GM18526 (cell line): Measurements from ENCODE around the gene PTPN23.

Source experiments
- POLR2A ChIP-seq: IDR thresholded peaks from 3 replicates; pipeline ENCODE4 v1.6.1; 2011; ENCODE audit not compliant: insufficient read length; ENCODE audit errors: extremely low read depth

Gene PTPN23

DNA sequence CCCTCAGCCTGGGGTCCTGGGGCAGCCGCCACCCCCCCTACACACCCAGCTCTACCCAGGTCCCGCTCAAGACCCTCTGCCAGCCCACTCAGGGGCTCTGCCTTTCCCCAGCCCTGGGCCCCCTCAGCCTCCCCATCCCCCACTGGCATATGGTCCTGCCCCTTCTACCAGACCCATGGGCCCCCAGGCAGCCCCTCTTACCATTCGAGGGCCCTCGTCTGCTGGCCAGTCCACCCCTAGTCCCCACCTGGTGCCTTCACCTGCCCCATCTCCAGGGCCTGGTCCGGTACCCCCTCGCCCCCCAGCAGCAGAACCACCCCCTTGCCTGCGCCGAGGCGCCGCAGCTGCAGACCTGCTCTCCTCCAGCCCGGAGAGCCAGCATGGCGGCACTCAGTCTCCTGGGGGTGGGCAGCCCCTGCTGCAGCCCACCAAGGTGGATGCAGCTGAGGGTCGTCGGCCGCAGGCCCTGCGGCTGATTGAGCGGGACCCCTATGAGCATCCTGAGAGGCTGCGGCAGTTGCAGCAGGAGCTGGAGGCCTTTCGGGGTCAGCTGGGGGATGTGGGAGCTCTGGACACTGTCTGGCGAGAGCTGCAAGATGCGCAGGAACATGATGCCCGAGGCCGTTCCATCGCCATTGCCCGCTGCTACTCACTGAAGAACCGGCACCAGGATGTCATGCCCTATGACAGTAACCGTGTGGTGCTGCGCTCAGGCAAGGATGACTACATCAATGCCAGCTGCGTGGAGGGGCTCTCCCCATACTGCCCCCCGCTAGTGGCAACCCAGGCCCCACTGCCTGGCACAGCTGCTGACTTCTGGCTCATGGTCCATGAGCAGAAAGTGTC is 30.2 kb downstream of the PTPN23 start:
- TF ChIP-seq POLR2A: no peak

DNA sequence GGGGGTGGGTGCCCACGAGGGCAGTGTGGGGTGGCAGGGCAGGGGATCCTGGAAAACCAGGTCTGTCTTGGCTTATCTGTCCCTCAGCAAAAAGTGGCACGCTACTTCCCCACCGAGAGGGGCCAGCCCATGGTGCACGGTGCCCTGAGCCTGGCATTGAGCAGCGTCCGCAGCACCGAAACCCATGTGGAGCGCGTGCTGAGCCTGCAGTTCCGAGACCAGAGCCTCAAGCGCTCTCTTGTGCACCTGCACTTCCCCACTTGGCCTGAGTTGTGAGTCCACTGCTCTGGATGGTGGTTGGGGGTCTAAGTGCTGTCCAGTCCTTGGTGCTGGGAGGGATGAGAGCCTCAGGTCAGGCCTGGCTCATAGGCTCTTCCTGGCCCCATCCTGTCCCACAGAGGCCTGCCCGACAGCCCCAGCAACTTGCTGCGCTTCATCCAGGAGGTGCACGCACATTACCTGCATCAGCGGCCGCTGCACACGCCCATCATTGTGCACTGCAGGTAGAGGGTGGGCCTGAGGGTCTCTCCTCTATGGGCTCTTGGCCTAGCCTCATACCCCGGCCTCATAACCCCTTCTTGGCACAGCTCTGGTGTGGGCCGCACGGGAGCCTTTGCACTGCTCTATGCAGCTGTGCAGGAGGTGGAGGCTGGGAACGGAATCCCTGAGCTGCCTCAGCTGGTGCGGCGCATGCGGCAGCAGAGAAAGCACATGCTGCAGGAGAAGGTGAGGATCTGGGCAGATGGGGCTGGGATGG is 31.1 kb downstream of the PTPN23 start:
- TF ChIP-seq POLR2A: no peak

DNA sequence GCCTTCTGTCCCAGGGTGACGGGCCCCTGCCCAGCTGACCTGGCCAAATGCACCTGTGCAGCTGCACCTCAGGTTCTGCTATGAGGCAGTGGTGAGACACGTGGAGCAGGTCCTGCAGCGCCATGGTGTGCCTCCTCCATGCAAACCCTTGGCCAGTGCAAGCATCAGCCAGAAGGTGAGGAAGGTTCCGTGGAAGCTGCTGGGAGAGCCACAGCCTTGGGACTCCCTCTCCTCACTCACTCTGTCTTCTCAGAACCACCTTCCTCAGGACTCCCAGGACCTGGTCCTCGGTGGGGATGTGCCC is 31.6 kb downstream of the PTPN23 start:
- TF ChIP-seq POLR2A: no peak

DNA sequence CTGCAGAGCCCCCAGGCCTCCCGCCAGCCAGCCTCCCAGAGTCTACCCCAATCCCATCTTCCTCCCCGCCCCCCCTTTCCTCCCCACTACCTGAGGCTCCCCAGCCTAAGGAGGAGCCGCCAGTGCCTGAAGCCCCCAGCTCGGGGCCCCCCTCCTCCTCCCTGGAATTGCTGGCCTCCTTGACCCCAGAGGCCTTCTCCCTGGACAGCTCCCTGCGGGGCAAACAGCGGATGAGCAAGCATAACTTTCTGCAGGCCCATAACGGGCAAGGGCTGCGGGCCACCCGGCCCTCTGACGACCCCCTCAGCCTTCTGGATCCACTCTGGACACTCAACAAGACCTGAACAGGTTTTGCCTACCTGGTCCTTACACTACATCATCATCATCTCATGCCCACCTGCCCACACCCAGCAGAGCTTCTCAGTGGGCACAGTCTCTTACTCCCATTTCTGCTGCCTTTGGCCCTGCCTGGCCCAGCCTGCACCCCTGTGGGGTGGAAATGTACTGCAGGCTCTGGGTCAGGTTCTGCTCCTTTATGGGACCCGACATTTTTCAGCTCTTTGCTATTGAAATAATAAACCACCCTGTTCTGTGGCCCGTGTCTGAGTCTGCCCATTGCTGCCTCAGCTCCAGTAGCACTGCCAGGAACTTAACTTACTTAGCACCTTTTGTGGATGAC is 32.2 kb downstream of the PTPN23 start:
- TF ChIP-seq POLR2A: no peak

DNA sequence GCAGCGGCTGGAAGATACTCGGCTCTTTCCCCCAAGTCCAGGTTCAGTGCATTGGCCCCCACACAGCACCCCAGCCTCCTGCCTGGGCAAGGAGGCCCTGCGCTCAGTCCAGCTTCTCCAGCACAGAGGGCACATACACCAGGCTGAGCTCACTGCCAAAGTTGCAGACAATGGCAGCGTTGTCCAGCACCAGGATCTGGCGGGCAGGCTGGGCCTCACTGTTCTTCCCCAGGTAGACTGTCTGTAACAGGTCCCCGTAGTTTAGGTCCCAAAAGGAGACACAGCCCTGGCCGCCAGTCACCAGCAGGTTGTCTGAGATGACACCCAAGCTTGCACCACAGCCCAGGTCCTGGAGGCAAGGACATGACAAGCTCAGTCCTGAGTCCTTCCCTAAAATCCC is 32.9 kb downstream of the PTPN23 start:
- no peak for TF ChIP-seq POLR2A

DNA sequence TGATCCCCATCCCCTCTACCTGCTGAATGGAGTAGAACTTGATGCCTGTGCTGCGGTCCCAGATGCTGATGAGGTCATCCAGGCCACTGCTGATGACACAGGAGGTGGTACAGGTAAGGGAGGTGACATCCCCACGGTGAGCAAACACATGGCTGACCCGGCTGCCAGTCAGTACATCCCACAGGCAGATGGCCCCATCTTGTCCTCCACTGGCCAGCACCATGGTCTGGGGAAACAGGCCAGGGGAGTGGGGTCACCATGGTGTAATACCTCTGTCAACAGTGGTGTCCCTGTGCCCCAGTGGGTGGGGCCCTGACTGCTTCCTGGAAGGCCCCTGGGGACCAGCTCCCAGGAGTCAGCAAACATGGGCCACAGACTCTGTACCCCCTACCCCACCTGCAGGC is 33.3 kb downstream of the PTPN23 start:
- TF ChIP-seq POLR2A: no peak

DNA sequence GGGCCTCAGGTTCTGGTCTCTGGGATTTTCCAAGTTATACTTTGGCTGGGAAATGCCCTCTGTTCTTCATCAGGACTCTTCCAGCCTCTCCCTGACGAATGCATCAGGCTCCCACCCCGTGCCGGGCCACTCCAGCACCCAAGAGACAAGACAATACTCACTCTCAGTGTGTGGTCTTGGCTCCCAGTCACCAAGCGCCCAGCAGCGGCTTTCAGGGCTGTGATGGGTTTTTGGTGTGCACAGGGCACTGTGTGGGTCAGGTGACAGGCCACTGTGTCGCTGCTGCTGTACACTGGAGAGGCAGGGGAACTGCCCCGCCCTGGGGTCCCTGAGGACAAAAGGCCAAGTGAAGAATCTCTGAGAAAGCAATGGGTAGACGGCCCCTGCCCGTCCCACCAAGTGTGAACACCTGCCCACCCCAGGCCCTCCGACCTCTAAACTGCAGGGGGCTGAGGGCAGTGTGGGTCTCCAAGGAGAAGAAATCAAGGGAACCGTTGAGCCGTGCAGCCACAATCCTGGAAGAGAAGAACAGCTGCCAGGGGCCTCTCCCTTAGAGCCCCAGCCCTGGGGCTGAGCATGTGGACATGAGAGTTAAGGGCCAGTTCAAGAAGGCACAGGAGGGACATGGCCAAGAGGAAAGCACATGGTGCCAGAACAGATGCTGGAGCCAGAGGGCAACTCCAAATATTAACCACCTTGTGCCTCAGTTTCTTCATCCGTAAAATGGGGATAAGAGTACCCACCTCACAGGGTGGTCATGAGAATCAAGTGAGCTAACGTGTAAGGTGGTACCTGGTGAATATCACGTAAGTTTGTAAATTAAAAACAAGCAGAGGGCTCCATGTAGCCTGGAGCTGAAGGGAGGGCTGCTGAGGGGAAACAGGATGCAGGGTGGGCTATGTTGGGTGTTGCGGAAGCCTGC is 34.1 kb downstream of the PTPN23 start:
- no peak for TF ChIP-seq POLR2A

DNA sequence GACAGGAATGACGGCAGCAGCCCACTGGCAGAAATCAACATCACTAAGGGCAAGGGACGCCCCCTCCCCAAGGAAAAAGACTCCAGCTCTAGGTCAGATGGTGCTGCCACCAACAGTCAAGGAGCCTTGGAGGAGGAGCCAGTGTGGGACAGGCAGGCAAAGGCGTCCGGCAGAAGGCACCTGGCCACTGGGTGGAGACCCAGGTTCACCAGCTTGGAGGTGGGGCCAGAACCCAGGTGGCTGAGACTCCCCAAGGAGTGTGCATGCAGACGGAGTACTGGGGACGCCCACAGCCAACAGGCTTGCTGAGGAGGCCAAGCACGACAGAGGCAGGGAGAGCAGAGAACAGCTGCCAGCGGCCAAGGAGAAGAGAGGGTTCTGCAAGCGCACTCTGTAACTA is 35.2 kb downstream of the PTPN23 start:
- no peak for TF ChIP-seq POLR2A

DNA sequence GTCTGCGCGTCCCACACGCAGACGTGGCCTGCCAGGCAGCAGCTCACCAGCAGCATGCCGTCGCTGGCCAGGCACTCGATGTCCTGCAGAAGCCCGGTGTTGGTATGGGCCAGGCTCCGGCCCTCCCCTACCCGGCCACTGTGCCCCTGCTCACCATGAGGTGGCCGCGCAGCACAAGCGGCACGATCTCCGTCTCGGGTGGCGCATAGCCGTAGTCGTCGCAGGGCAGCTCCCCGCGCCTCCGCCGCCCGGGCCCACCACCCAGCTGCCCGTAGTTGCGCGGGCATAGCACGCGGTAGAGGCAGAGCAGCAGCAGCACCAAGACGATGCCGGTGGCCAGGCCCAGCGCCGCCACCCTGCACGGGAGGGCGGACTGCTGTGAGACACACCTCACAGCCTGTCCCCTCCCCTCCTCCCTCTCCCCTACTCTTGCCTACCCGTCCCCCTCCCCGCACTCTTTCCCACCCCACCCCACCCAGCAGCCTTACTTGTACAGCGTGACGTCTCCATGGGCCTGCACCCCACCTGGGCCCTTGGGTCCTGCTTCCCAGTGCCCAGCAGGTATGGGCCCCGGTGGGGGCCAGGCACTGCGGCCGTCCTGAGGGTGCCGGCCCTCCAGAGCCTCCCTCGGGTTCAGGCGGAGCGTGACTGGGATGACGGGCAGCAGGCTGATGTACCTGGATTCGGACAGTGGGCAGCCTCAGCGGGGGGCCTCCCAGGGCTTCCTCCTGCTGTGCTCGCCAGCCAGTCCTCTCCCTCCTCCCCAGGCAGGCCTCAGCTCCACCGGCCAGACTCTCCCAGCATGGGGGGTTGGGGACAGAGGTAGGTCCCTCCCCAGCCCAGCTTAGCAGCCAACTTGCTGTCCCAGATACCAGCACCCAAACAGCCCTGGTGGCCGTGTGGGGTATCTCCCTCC is 37.6 kb downstream of the PTPN23 start:
- no peak for TF ChIP-seq POLR2A

DNA sequence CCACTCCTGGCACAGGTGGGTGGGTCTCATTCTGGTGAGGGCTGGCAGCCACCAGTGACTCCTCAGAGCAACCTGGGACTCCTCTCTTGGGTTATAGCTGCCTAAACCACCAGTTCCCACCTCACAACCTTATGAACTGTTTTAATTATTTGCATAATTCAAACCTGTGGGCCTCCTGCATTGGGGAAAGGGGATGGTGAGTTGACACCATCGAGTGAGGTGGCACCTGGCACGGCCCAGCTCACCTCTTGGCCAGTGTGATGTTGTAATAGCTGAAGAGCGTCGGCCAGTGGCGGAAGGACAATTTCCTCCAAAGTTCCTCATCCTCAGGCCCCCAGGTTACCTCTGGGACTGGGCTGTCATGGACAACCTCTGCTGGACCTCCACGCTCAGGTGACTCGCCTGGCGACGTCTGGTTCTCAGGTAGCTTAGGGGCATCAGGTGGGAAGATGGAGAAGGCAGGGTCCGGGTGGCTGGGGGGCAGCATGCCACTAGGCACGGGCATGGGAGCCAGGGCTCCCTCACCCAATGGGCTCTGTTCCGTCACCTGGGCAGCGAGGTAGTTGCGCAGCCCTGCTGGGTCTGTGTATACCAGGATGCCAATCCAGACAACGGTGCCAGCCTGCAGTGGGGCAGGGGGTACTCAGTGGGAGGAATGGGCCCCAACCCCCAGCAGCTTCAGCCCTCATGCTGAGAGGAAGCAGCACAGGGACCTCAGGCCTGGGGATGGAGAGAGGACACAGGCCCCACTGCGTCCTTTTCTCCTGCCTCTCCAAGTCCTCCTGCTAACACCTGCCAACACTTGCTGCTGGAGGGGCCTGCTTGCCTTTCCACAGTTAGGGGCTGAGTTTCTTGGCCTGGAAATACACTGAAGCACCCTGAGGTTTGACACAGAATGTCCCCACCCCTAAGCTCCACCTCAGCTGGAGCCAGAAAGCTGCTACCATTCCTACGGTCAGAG is 38.5 kb downstream of the PTPN23 start:
- TF ChIP-seq POLR2A: no peak

DNA sequence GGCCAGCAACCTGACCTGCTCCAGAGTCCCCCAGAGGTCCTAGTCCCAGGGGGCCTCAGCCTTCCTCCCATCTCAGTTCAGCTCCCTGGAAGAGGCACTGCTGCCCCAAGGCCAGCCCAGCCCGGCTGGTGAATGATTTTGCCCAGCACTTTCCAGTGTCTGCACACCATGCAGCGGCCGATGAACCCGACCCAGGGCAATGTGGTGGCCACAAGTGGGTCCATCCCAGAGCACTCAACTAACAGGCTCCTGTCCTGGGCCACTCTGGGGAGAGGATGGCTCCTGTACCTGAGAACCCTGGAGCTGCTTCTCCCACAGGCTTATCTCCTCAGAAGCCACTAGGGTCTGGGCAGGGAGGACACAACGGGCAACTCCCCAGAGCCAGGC is 39.2 kb downstream of the PTPN23 start:
- no peak for TF ChIP-seq POLR2A

DNA sequence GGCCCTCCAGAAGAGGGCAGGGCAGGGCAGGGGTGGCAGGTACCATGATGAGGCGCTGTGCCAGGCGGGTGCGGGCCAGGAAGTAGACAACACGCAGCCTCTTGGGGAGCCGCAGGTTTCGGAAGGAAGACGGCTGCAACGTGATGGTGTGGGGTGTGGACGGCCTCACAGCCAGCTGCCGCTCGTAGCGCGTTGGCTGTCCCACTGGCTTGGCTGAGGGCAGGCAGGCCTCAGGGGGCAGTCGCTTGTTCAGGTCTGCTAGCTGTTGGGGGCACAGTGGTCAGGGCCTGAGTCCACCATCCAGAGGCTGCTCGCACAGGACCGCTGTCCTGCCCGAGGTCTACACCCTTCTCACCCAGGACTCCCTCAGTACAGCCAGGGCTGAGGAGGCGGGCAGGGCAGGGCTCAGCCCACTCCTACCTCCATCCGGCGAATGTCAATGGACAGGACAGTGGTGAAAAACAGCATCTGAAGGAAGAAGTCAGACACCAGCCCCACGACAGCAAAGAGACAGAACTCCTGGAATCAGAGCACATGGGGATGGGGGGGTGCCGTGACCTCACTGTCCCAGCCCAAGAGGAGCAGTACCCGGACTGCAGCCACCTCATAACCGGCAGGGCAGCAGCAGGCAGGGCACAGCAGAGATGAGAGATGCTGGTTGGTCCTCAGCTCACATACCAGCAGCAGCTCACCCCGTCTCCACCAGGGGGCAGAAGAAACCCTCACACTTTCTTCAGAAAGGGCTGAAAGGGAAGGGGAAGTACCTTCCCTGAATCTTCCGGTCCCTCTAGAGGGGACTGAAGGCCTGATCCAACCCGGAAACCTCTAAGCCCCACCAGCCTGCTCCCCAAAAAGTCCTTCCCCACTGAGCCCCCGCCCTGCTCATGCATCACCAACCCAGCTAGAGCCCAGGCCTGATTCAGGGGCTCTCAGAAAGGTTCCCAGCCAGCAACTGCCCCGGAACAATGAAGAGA is 40.0 kb downstream of the PTPN23 start:
- TF ChIP-seq POLR2A: no peak
